ENCODE data around the gene GAD1. TPM values are rescaled to one million over a fixed set of nuclear protein-coding genes. Genes with fewer than 3 reads are reported as not detected.

The GAD1 gene
- total and polyA plus RNA-seq, 2 donors (not counting 3 experiments of a cell fraction or from before 2014, with no cell fraction given): 0.60 to 0.62 TPM

DNA sequence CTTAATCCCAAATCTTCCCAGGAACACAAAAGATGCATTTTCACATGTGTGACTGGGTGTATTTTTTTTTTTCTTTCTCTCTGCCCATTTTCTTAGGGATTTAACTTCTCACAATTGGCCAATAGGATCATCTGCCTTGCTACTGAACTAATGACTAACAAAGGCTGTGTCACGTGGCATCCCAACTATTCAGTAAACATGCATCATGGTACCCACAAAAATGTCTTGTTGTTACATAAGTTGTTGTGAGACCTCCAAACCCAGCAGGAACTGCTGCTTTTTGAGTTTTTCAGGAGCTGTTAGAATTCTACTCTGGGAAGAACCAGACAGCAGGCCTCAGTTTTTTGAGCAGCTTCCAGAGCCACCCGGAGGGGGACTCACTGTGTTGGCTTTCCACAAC lies 31.9 kb downstream of the GAD1 start:
- no peak overlapping the region for H3K4me3 ChIP-seq (replicated peaks in 1 of 3; ENCODE audit: insufficient read depth in 1 of 3, low read depth in 1 of 3, low read length in 3 of 3)
- no peaks in the 10 kb centered on the region for H3K36me3 ChIP-seq (ENCODE audit: control insufficient read depth in 2 of 2, extremely low read depth in 1 of 2, insufficient read depth in 2 of 2, low read length in 2 of 2)
- dilution Hi-C loops (cut with MboI; ENCODE audit: extremely low pct_ligation_motif_present, low sequenced_read_pairs) (no loop called here), intact Hi-C loops (cut with micrococcal nuclease) (no loop called here)
- H3K27ac ChIP-seq (ENCODE audit: insufficient read depth, low read depth, low read length): no peak overlapping the region
- H3K4me1 ChIP-seq (ENCODE audit: control insufficient read depth, extremely low read depth, insufficient read depth, low read length): peaks cover 5% of the 10 kb centered on the region
- no peaks in the 10 kb centered on the region for H4K20me1 ChIP-seq (replicated peaks; ENCODE audit: control insufficient read depth, extremely low read depth, insufficient read depth, low read length)
- ChIA-PET CTCF (no interaction called here), POLR2A (no interaction called here)
- H2AFZ ChIP-seq (ENCODE audit: low read depth, low read length): no peak overlapping the region
- no peaks in the 10 kb centered on the region for H3K9me3 ChIP-seq (replicated peaks; ENCODE audit: control insufficient read depth, insufficient read depth, low read length)
- no peak for DNase-seq (ENCODE audit: low read depth, low spot score)
- H3K9ac ChIP-seq (replicated peaks; ENCODE audit: extremely low read depth, insufficient read depth, low read length): no peak overlapping the region
- no peak overlapping the region for H3K4me2 ChIP-seq (ENCODE audit: insufficient read depth, low read length)
- no peak for FAIRE-seq
- no peaks in the 10 kb centered on the region for H3K79me2 ChIP-seq (ENCODE audit: control insufficient read depth, insufficient read depth, low read length)
- peaks cover 2 to 9% of the 10 kb centered on the region in 2 experiments for H3K27me3 ChIP-seq (ENCODE audit: control insufficient read depth in 2 of 2, insufficient read depth in 2 of 2, low read length in 2 of 2)
- no peaks in the 10 kb centered on the region for H3K9me1 ChIP-seq (replicated peaks; ENCODE audit: control insufficient read depth, extremely low read depth, insufficient read depth, low read length)
- no TSS peak for BruUV-seq (replicated peaks)
- TF ChIP-seq EZH2 (IDR thresholded peaks at IDR 0.05; ENCODE audit: borderline replicate concordance, low read depth, low read length, severe bottlenecking) (no peak), CTCF (IDR thresholded peaks at IDR 0.05; ENCODE audit: extremely low read depth in 1 of 2, insufficient read depth in 1 of 2, low read depth in 1 of 2, low read length in 2 of 2) (no peak), JUN (IDR thresholded peaks at IDR 0.05; ENCODE audit: borderline replicate concordance, insufficient read depth, insufficient read length, low read depth) (no peak), POLR2A (IDR thresholded peaks at IDR 0.05; ENCODE audit: low read depth, low read length) (no peak), FOS (IDR thresholded peaks at IDR 0.05; ENCODE audit: borderline replicate concordance, insufficient read depth, low read length) (no peak), GATA2 (IDR thresholded peaks at IDR 0.05; ENCODE audit: insufficient read depth, insufficient read length, low read depth, low read length) (no peak), MYC (IDR thresholded peaks at IDR 0.05; ENCODE audit: low read depth, low read length) (no peak), POLR2AphosphoS5 (IDR thresholded peaks at IDR 0.05; ENCODE audit: insufficient read depth, low read depth, low read length) (no peak)
- TF ChIP-seq, protein P1, sequence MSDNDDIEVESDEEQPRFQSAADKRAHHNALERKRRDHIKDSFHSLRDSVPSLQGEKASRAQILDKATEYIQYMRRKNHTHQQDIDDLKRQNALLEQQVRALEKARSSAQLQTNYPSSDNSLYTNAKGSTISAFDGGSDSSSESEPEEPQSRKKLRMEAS (IDR thresholded peaks at IDR 0.05; ENCODE audit: insufficient read depth, insufficient read length): no peak
